ENCODE data around the gene CNPY4. TPM values are rescaled to one million over a fixed set of nuclear protein-coding genes. Genes with fewer than 3 reads are reported as not detected.

The CNPY4 gene
- polyA plus RNA-seq, 1 donor (not counting 4 experiments of a cell fraction or from before 2014, with no cell fraction given) = 9.9 TPM

GRCh38 chr7:100132697-100133151, 13.3 kb downstream of the CNPY4 start:
- Histone ChIP-seq H4K20me1 (ENCODE audit: control insufficient read depth, extremely low read depth, insufficient read depth, low read length) (no peaks in the 10 kb centered on the region), H3K4me3 (ENCODE audit: control insufficient read depth in 2 of 3, extremely low read depth in 1 of 3, insufficient read depth in 2 of 3, low read depth in 1 of 3, low read length in 3 of 3) (no peak overlapping the region), H3K36me3 (ENCODE audit: control insufficient read depth in 2 of 2, extremely low read depth in 1 of 2, insufficient read depth in 2 of 2, low read length in 2 of 2) (no peaks in the 10 kb centered on the region), H3K9me3 (ENCODE audit: control insufficient read depth, low read depth, low read length) (no peaks in the 10 kb centered on the region), H3K9ac (ENCODE audit: control insufficient read depth, extremely low read depth, insufficient read depth, low read length) (no peak overlapping the region), H3K27me3 (ENCODE audit: control insufficient read depth, extremely low read depth, insufficient read depth, low read length) (no peaks in the 10 kb centered on the region), H3K9me1 (ENCODE audit: control insufficient read depth, extremely low read depth, insufficient read depth, low read length) (no peaks in the 10 kb centered on the region), H3K79me2 (ENCODE audit: control insufficient read depth, insufficient read depth, low read length) (no peaks in the 10 kb centered on the region), H2AFZ (ENCODE audit: control insufficient read depth, low read length) (no peak overlapping the region), H3K4me1 (ENCODE audit: control insufficient read depth, extremely low read depth, insufficient read depth, low read length) (peaks cover 10% of the 10 kb centered on the region), H3K27ac (ENCODE audit: control insufficient read depth, insufficient read depth, low read length) (no peak overlapping the region), H3K4me2 (ENCODE audit: control insufficient read depth, extremely low read depth, insufficient read depth, low read depth, low read length) (no peak overlapping the region)
- TF ChIP-seq CTCF (optimal IDR thresholded peaks at IDR 0.05 in 1 of 3, IDR thresholded peaks at IDR 0.05 in 1 of 3, conservative IDR thresholded peaks at IDR 0.05 in 1 of 3; ENCODE audit: extremely low read depth in 1 of 3, insufficient read depth in 2 of 3, low read length in 3 of 3) (peak; percentile 95 to 98 (median 95)), EZH2 (IDR thresholded peaks at IDR 0.05; ENCODE audit: low read length) (no peak)
- dilution Hi-C loops (cut with MboI; ENCODE audit: extremely low pct_ligation_motif_present, low sequenced_read_pairs) = no loop called here
- no peak for FAIRE-seq
- DNase-seq (ENCODE audit: low read depth, low spot score) = no peak

GRCh38 chr7:100137851-100138760, 18.7 kb downstream of the CNPY4 start:
- Histone ChIP-seq H3K9me3 (ENCODE audit: control insufficient read depth, low read depth, low read length) (no peaks in the 10 kb centered on the region), H3K79me2 (ENCODE audit: control insufficient read depth, insufficient read depth, low read length) (no peaks in the 10 kb centered on the region), H3K27me3 (ENCODE audit: control insufficient read depth, extremely low read depth, insufficient read depth, low read length) (no peaks in the 10 kb centered on the region), H3K36me3 (ENCODE audit: control insufficient read depth in 2 of 2, extremely low read depth in 1 of 2, insufficient read depth in 2 of 2, low read length in 2 of 2) (no peaks in the 10 kb centered on the region), H4K20me1 (ENCODE audit: control insufficient read depth, extremely low read depth, insufficient read depth, low read length) (no peaks in the 10 kb centered on the region), H3K9ac (ENCODE audit: control insufficient read depth, extremely low read depth, insufficient read depth, low read length) (no peak overlapping the region), H3K4me2 (ENCODE audit: control insufficient read depth, extremely low read depth, insufficient read depth, low read depth, low read length) (no peak overlapping the region), H3K4me3 (ENCODE audit: control insufficient read depth in 2 of 3, extremely low read depth in 1 of 3, insufficient read depth in 2 of 3, low read depth in 1 of 3, low read length in 3 of 3) (no peak overlapping the region), H2AFZ (ENCODE audit: control insufficient read depth, low read length) (no peak overlapping the region), H3K27ac (ENCODE audit: control insufficient read depth, insufficient read depth, low read length) (no peak overlapping the region), H3K9me1 (ENCODE audit: control insufficient read depth, extremely low read depth, insufficient read depth, low read length) (no peaks in the 10 kb centered on the region), H3K4me1 (ENCODE audit: control insufficient read depth, extremely low read depth, insufficient read depth, low read length) (peaks cover 4% of the 10 kb centered on the region)
- TF ChIP-seq EZH2 (IDR thresholded peaks at IDR 0.05; ENCODE audit: low read length) = no peak
- no peak for TF ChIP-seq CTCF (optimal IDR thresholded peaks at IDR 0.05 in 1 of 3, IDR thresholded peaks at IDR 0.05 in 1 of 3, conservative IDR thresholded peaks at IDR 0.05 in 1 of 3; ENCODE audit: extremely low read depth in 1 of 3, insufficient read depth in 2 of 3, low read length in 3 of 3)
- dilution Hi-C loops (cut with MboI; ENCODE audit: extremely low pct_ligation_motif_present, low sequenced_read_pairs) = no loop called here
- DNase-seq (ENCODE audit: low read depth, low spot score) = no peak
- no peak for FAIRE-seq
